Spleen (tissue), 7 donors: ENCODE results near the gene PTK7.

Experiments
- POLR2A ChIP-seq, 3 donors: fragments of 450-650 bp; IDR thresholded peaks; one replicate each; pipeline ENCODE4 v1.5.1; 2017; ENCODE audit warnings: antibody characterized with exemption in 3 of 3, mild to moderate bottlenecking in 1 of 3
- POLR2AphosphoS5 ChIP-seq, 3 donors: sonication (generic); formaldehyde crosslinking; IDR thresholded peaks; one replicate each; pipeline ENCODE4 v1.5.1; 2017; ENCODE audit warnings: antibody characterized with exemption in 3 of 3
- TF ChIP-seq, protein P1 (sequence below), 11 experiments: fragments of 200-600 bp in 7 of 11; fragments of 450-650 bp in 4 of 11; sonication (generic) in 4 of 11; IDR thresholded peaks in 8 of 11; conservative IDR thresholded peaks in 3 of 11; 1 replicate in 7 of 11; 2 replicates in 4 of 11; pipeline versions ENCODE4 v1.4.0 to v1.8.0; 2016 to 2021; ENCODE audit warnings: antibody characterized with exemption in 11 of 11, inconsistent platforms in 4 of 11, mild to moderate bottlenecking in 1 of 11
- donor health status: DM: no; HTN: no; CAD: no; lungs with moderate emphysema.
- donor health status: DM: no; HTN: no; CAD: no.
- donor health status: DM: no; HTN: no; CAD: no.

GRCh38 chr6:43120101-43120763 is 44.1 kb downstream of the PTK7 start:
- TF ChIP-seq, protein P1, sequence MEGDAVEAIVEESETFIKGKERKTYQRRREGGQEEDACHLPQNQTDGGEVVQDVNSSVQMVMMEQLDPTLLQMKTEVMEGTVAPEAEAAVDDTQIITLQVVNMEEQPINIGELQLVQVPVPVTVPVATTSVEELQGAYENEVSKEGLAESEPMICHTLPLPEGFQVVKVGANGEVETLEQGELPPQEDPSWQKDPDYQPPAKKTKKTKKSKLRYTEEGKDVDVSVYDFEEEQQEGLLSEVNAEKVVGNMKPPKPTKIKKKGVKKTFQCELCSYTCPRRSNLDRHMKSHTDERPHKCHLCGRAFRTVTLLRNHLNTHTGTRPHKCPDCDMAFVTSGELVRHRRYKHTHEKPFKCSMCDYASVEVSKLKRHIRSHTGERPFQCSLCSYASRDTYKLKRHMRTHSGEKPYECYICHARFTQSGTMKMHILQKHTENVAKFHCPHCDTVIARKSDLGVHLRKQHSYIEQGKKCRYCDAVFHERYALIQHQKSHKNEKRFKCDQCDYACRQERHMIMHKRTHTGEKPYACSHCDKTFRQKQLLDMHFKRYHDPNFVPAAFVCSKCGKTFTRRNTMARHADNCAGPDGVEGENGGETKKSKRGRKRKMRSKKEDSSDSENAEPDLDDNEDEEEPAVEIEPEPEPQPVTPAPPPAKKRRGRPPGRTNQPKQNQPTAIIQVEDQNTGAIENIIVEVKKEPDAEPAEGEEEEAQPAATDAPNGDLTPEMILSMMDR (IDR thresholded peaks at IDR 0.05 in 8 of 11, conservative IDR thresholded peaks at IDR 0.05 in 3 of 11): no peak
- TF ChIP-seq POLR2A (IDR thresholded peaks at IDR 0.05) (no peak), POLR2AphosphoS5 (IDR thresholded peaks at IDR 0.05) (no peak)
